KOPT-K1 (cell line): Measurements from ENCODE around the gene EXOC6.

Source experiments
- H3K27ac ChIP-seq: fragments of 200-600 bp; sonication (generic); 2 replicates; pipeline ENCODE4 v1.5.1; 2016; ENCODE audit warnings: antibody characterized with exemption, mild to moderate bottlenecking, low read depth, low read length; ENCODE audit not compliant: poor library complexity, severe bottlenecking
- H3K36me3 ChIP-seq: fragments of 200-600 bp; sonication (generic); 2 replicates; pipeline ENCODE4 v1.5.1; 2017; ENCODE audit warnings: antibody characterized with exemption, mild to moderate bottlenecking, low read length, moderate library complexity; ENCODE audit not compliant: insufficient read depth
- H3K9me3 ChIP-seq: fragments of 200-600 bp; sonication (generic); 2 replicates; pipeline ENCODE4 v1.5.1; 2017; ENCODE audit warnings: antibody characterized with exemption, low read length, mild to moderate bottlenecking; ENCODE audit not compliant: insufficient read depth, poor library complexity, severe bottlenecking

The EXOC6 gene

GRCh38 chr10:93064874-93065660 lies 216.7 kb downstream of the EXOC6 start:
- peaks cover 19% of the 10 kb centered on the region for H3K36me3 ChIP-seq
- H3K27ac ChIP-seq = no peak overlapping the region
- peaks cover 27% of the 10 kb centered on the region for H3K9me3 ChIP-seq

GRCh38 chr10:93065675-93066543 lies 217.6 kb downstream of the EXOC6 start:
- H3K36me3 ChIP-seq = peaks cover 13% of the 10 kb centered on the region
- H3K9me3 ChIP-seq = peaks cover 19% of the 10 kb centered on the region
- no peak overlapping the region for H3K27ac ChIP-seq

GRCh38 chr10:93066544-93066913 lies 218.2 kb downstream of the EXOC6 start:
- H3K9me3 ChIP-seq = peaks cover 13% of the 10 kb centered on the region
- no peak overlapping the region for H3K27ac ChIP-seq

DNA sequence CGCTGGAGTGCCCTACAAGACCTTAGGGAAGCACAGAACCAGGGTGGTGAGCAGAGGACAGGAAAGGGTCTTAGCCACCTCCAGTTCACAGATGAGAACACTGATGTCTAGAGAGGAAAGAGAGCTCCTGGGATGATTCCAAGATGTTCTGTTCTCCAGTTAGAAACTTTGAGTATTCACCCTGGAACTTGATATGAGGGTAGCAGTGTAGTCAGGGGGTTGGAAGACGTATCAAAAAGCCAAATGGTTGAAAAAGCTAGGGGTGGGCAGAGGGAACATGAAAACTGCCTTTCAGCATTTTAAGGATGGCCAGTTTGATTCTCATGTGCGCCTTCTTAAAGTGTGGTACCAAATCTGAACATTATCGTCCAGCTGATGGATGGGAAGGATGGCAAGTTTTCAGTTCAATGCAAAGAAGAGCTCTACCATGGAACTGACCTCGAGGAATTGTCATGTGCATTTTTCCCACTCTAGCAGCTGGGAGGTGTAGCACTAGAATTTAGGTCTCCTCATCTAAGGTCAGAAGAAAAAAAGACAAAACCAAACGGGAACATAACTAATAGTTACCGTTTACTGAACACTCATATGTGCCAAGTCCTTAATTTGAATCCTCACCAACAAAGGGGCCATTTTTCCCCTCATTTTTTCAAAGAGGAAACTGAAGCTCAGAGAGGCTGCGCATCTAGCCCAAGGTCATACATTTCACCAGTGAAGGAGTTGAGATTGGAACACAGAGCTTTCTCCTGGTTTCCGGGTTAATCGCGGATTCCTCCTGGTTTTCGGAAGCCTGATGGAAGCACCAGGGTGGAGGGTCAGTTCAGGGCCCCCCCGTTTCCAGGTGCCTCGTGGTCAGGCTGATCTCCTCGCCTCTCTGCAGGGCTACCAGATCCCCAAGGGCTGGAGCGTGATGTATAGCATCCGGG lies 219.4 kb downstream of the EXOC6 start:
- H3K36me3 ChIP-seq = no peaks in the 10 kb centered on the region
- H3K27ac ChIP-seq = no peak overlapping the region
- H3K9me3 ChIP-seq = peaks cover 1% of the 10 kb centered on the region

More at GRCh38 chr10:93066544-93066913, 218.2 kb downstream of the EXOC6 start:
- H3K36me3 ChIP-seq = peaks cover 6% of the 10 kb centered on the region

DNA sequence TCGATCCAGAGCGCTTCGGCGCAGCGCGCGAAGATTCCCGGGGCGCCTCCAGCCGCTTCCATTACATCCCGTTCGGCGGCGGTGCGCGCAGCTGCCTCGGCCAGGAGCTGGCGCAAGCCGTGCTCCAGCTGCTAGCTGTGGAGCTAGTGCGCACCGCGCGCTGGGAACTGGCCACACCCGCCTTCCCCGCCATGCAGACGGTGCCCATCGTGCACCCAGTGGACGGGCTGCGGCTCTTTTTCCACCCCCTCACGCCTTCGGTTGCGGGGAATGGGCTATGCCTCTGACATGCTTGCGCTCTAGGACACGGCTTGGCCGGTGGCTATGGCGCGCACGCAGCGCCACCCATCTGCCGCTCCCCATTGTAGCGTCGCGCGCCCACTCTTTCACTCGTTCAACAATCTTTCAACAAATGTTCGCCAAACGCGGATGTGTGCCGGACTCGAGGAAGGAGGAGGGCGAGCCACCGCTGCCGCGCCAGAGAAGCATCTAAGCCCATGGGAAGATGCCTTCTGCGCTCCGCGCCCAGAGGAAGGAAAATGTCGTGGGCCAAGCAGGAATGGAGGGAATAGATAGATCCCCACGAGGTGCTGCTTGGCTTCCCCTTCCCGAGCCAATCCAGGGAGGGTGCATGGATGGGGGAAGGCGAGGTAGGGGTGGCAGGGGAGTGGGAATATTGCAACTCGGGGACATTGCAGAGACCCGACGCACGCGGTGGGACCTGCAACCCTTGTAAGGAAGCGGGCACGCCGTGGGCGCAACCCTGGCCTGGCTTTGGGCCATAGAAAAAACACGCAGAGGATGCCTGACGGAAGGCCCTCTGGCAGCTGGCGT lies 220.3 kb downstream of the EXOC6 start:
- Histone ChIP-seq H3K27ac (no peak overlapping the region), H3K9me3 (no peaks in the 10 kb centered on the region), H3K36me3 (no peaks in the 10 kb centered on the region)

DNA sequence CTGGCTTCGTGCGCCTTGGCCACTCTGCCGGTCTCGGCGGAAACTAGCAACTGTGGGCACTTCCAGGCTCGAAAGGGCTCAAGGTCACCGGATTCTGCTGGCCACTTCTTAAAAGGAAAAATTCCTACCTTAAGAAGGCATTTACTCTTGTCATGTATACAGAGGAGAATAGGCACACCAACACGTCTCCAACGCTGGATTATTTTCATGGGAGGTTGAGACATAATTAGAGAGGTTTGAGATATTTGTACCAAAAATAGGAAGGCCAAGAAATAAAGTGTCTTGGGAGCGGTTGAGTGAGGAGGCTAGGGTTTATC lies 220.9 kb downstream of the EXOC6 start:
- no peaks in the 10 kb centered on the region for H3K36me3 ChIP-seq
- no peaks in the 10 kb centered on the region for H3K9me3 ChIP-seq
- no peak overlapping the region for H3K27ac ChIP-seq

- H3K36me3 ChIP-seq = no peaks in the 10 kb centered on the region
- H3K27ac ChIP-seq = no peak overlapping the region
- no peaks in the 10 kb centered on the region for H3K9me3 ChIP-seq
Measured at GRCh38 chr10:93070378-93071176, 222.3 kb downstream of the EXOC6 start.

DNA sequence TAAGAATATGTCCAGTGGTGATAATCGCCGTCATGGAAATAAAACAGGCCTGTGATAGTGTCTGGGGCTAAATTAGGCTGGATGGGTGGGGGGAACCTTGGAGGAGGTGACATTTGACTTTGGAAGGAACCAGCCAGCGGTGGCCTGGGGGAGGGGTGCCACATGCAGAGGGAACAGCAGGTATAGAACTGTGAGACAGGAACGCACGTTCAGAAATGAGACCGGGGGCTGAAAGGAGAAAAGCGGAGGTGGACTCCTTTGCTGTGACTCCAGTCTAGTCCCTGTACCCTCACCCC lies 222.8 kb downstream of the EXOC6 start:
- Histone ChIP-seq H3K27ac (no peak overlapping the region), H3K9me3 (no peaks in the 10 kb centered on the region)

DNA sequence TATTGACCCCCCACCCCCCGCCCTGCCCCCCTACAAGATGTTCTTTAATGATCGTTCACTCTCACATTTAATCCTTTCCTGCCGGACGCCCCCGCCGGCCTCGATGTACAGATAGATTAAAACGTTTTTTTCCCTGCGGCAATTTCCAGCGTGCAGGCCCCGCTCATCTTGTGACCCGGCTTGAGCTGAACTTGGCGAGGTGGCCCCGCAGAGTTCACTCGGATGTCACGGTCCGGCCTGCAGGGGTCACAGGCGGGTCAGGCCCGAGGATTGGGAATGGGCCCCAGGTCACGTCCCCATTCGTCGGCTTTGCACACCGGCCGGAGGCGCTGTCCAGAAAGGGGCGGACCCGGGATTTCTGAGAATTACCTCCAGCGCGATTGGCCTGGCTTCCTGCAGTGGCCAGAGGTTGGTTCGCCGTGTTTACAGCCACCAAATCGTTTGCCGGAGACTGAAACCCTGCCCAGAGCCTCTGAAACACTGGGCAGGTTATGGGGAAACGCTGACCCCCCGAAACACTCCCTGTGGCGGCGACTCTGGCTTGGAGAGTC lies 223.4 kb downstream of the EXOC6 start:
- H3K9me3 ChIP-seq = no peaks in the 10 kb centered on the region
- no peaks in the 10 kb centered on the region for H3K36me3 ChIP-seq
- H3K27ac ChIP-seq = no peak overlapping the region

More for the DNA sequence above, 222.8 kb downstream of the EXOC6 start:
- H3K36me3 ChIP-seq = no peaks in the 10 kb centered on the region

DNA sequence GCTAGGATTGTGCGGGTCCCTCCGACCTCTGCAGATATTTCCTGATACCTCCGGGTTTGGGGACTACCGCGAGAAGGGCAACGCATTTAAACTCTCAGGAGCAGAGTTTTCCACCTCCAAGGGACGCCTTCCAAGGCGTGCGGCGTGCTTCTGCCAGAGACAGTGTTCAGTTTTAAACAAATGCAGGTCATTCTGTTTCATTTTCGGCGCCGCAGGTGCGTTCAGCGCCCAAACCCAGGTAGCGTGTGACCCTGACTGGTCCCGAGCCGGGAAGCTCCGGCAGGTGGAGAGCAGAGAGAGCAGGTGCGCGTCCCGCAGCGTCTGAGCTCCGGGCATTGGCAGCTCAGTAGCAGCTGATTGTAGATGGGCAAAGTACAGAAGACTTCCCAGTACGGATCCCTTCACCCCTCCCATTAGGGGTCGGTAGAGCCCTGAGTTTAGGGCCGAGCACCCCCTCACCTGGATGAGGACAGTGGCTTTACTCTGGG lies 223.9 kb downstream of the EXOC6 start:
- Histone ChIP-seq H3K27ac (no peak overlapping the region), H3K36me3 (no peaks in the 10 kb centered on the region), H3K9me3 (no peaks in the 10 kb centered on the region)

- Histone ChIP-seq H3K9me3 (no peaks in the 10 kb centered on the region), H3K36me3 (no peaks in the 10 kb centered on the region), H3K27ac (no peak overlapping the region)
Measured at GRCh38 chr10:93072713-93073538, 224.6 kb downstream of the EXOC6 start.

DNA sequence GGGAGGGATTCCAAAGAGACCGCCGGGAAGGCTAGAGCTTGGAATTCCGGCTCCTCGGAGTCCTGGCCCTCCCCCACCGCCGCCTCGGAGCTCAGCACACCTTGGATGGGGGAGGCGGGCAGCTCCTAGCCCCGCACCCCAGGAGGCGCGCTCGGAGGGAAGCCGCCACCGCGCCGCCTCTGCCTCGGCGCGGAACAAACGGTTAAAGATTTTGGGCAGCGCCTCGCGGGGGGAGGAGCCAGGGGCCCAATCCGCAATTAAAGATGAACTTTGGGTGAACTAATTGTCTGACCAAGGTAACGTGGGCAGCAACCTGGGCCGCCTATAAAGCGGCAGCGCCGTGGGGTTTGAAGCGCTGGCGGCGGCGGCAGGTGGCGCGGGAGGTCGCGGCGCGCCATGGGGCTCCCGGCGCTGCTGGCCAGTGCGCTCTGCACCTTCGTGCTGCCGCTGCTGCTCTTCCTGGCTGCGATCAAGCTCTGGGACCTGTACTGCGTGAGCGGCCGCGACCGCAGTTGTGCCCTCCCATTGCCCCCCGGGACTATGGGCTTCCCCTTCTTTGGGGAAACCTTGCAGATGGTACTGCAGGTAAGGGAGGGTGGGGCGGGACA lies 225.3 kb downstream of the EXOC6 start, which contains the start of gene CYP26A1:
TSS of gene CYP26A1 (plus strand) at position 355 of the 608 bp plus-strand sequence. CDS start at position 397, 42 bp downstream.
- Histone ChIP-seq H3K27ac (no peak within 1 kb of the TSS), H3K9me3 (no peaks in the 10 kb centered on the region), H3K36me3 (no peaks in the 10 kb centered on the region)
